Measurements from ENCODE around the gene BICD1.
A peak's percentile ranks its signal among the peaks of the same experiment; 100 is the strongest.

Gene BICD1

GRCh38 chr12:32100888-32101287 is 5.8 kb upstream of the BICD1 start:
- TF ChIP-seq ZNF274 (IDR thresholded peaks at IDR 0.05; ENCODE audit: low read depth, low read length) (no peak), YY1 (IDR thresholded peaks at IDR 0.05; ENCODE audit: insufficient read depth, insufficient read length) (no peak), SUZ12 (IDR thresholded peaks at IDR 0.05; ENCODE audit: extremely low read depth, insufficient read depth, insufficient read length) (no peak)
- Histone ChIP-seq H3K36me3 (ENCODE audit: insufficient read depth, insufficient read length, low read length) (no peaks in the 10 kb centered on the region), H3K4me1 (ENCODE audit: insufficient read depth, insufficient read length) (no peaks in the 10 kb centered on the region), H3K9me3 (ENCODE audit: insufficient read depth, low read length) (no peaks in the 10 kb centered on the region), H3K4me3 (ENCODE audit: insufficient read length, low read depth) (no peak overlapping the region), H3K9ac (ENCODE audit: insufficient read length, low read depth) (no peak overlapping the region), H3K27me3 (ENCODE audit: insufficient read depth, insufficient read length) (no peaks in the 10 kb centered on the region)
- no peak for DNase-seq (ENCODE audit: low read depth, low spot score)

GRCh38 chr12:32102234-32102633 is 4.4 kb upstream of the BICD1 start:
- TF ChIP-seq YY1 (IDR thresholded peaks at IDR 0.05; ENCODE audit: insufficient read depth, insufficient read length) (no peak), ZNF274 (IDR thresholded peaks at IDR 0.05; ENCODE audit: low read depth, low read length) (no peak), SUZ12 (IDR thresholded peaks at IDR 0.05; ENCODE audit: extremely low read depth, insufficient read depth, insufficient read length) (no peak)
- H3K36me3 ChIP-seq (ENCODE audit: insufficient read depth, insufficient read length, low read length): no peaks in the 10 kb centered on the region
- no peak overlapping the region for H3K9ac ChIP-seq (ENCODE audit: insufficient read length, low read depth)
- peaks cover 4% of the 10 kb centered on the region for H3K4me1 ChIP-seq (ENCODE audit: insufficient read depth, insufficient read length)
- H3K4me3 ChIP-seq (ENCODE audit: insufficient read length, low read depth): no peak overlapping the region
- DNase-seq (ENCODE audit: low read depth, low spot score): no peak
- H3K9me3 ChIP-seq (ENCODE audit: insufficient read depth, low read length): no peaks in the 10 kb centered on the region
- no peaks in the 10 kb centered on the region for H3K27me3 ChIP-seq (ENCODE audit: insufficient read depth, insufficient read length)

- peaks cover 5% of the 10 kb centered on the region for H3K36me3 ChIP-seq (ENCODE audit: insufficient read depth, insufficient read length, low read length)
- no peaks in the 10 kb centered on the region for H3K9me3 ChIP-seq (ENCODE audit: insufficient read depth, low read length)
- DNase-seq (ENCODE audit: low read depth, low spot score): no peak
- H3K4me3 ChIP-seq (ENCODE audit: insufficient read length, low read depth): no peak overlapping the region
- TF ChIP-seq SUZ12 (IDR thresholded peaks at IDR 0.05; ENCODE audit: extremely low read depth, insufficient read depth, insufficient read length) (no peak), YY1 (IDR thresholded peaks at IDR 0.05; ENCODE audit: insufficient read depth, insufficient read length) (no peak), ZNF274 (IDR thresholded peaks at IDR 0.05; ENCODE audit: low read depth, low read length) (no peak)
- H3K4me1 ChIP-seq (ENCODE audit: insufficient read depth, insufficient read length): peaks cover 4% of the 10 kb centered on the region
- H3K9ac ChIP-seq (ENCODE audit: insufficient read length, low read depth): no peak overlapping the region
- H3K27me3 ChIP-seq (ENCODE audit: insufficient read depth, insufficient read length): no peaks in the 10 kb centered on the region
Observed at GRCh38 chr12:32104572-32105355, 1.9 kb upstream of the BICD1 start.

GRCh38 chr12:32105986-32106516 is 596 bp upstream of the BICD1 start:
- no peak for DNase-seq (ENCODE audit: low read depth, low spot score)
- TF ChIP-seq ZNF274 (IDR thresholded peaks at IDR 0.05; ENCODE audit: low read depth, low read length) (no peak), SUZ12 (IDR thresholded peaks at IDR 0.05; ENCODE audit: extremely low read depth, insufficient read depth, insufficient read length) (no peak), YY1 (IDR thresholded peaks at IDR 0.05; ENCODE audit: insufficient read depth, insufficient read length) (no peak)
- no peaks in the 10 kb centered on the region for H3K27me3 ChIP-seq (ENCODE audit: insufficient read depth, insufficient read length)
- peak overlapping the region; percentile 99 for H3K4me3 ChIP-seq (ENCODE audit: insufficient read length, low read depth)
- peaks cover 4% of the 10 kb centered on the region for H3K4me1 ChIP-seq (ENCODE audit: insufficient read depth, insufficient read length)
- H3K36me3 ChIP-seq (ENCODE audit: insufficient read depth, insufficient read length, low read length): peaks cover 11% of the 10 kb centered on the region
- H3K9ac ChIP-seq (ENCODE audit: insufficient read length, low read depth): peak overlapping the region; percentile 86
- no peaks in the 10 kb centered on the region for H3K9me3 ChIP-seq (ENCODE audit: insufficient read depth, low read length)

- DNase-seq (ENCODE audit: low read depth, low spot score): peak; percentile 49
- peaks cover 22% of the 10 kb centered on the region for H3K36me3 ChIP-seq (ENCODE audit: insufficient read depth, insufficient read length, low read length)
- H3K4me3 ChIP-seq (ENCODE audit: insufficient read length, low read depth): peak overlapping the region; percentile 99
- no peaks in the 10 kb centered on the region for H3K9me3 ChIP-seq (ENCODE audit: insufficient read depth, low read length)
- H3K4me1 ChIP-seq (ENCODE audit: insufficient read depth, insufficient read length): peaks cover 4% of the 10 kb centered on the region
- TF ChIP-seq YY1 (IDR thresholded peaks at IDR 0.05; ENCODE audit: insufficient read depth, insufficient read length) (no peak), SUZ12 (IDR thresholded peaks at IDR 0.05; ENCODE audit: extremely low read depth, insufficient read depth, insufficient read length) (no peak), ZNF274 (IDR thresholded peaks at IDR 0.05; ENCODE audit: low read depth, low read length) (no peak)
- peak overlapping the region; percentile 100 for H3K9ac ChIP-seq (ENCODE audit: insufficient read length, low read depth)
- no peaks in the 10 kb centered on the region for H3K27me3 ChIP-seq (ENCODE audit: insufficient read depth, insufficient read length)
Observed at GRCh38 chr12:32107359-32108267, 966 bp downstream of the BICD1 start.

- H3K4me1 ChIP-seq (ENCODE audit: insufficient read depth, insufficient read length): peaks cover 4% of the 10 kb centered on the region
- peak overlapping the region; percentile 100 for H3K9ac ChIP-seq (ENCODE audit: insufficient read length, low read depth)
Observed at GRCh38 chr12:32108787-32109186, 2.1 kb downstream of the BICD1 start.

More at GRCh38 chr12:32108787-32109186, 2.1 kb downstream of the BICD1 start:
- Histone ChIP-seq H3K4me3 (ENCODE audit: insufficient read length, low read depth) (peak overlapping the region; percentile 99), H3K36me3 (ENCODE audit: insufficient read depth, insufficient read length, low read length) (peaks cover 31% of the 10 kb centered on the region), H3K27me3 (ENCODE audit: insufficient read depth, insufficient read length) (no peaks in the 10 kb centered on the region), H3K9me3 (ENCODE audit: insufficient read depth, low read length) (no peaks in the 10 kb centered on the region)
- DNase-seq (ENCODE audit: low read depth, low spot score): no peak
- TF ChIP-seq YY1 (IDR thresholded peaks at IDR 0.05; ENCODE audit: insufficient read depth, insufficient read length) (no peak), ZNF274 (IDR thresholded peaks at IDR 0.05; ENCODE audit: low read depth, low read length) (no peak), SUZ12 (IDR thresholded peaks at IDR 0.05; ENCODE audit: extremely low read depth, insufficient read depth, insufficient read length) (no peak)

All from NT2/D1 (cell line).